ENCODE data around the gene DKC1.

Gene DKC1

GRCh38 chrX:154727871-154728270, 34.8 kb upstream of the DKC1 start:
- Mint-ChIP-seq H3K27ac (peak overlapping the region in 2 of 3 experiments; percentile 62 to 94), H3K27me3 (ENCODE audit: low read depth) (no peaks in the 10 kb centered on the region), H3K9me3 (peaks cover 11% of the 10 kb centered on the region)

DNA sequence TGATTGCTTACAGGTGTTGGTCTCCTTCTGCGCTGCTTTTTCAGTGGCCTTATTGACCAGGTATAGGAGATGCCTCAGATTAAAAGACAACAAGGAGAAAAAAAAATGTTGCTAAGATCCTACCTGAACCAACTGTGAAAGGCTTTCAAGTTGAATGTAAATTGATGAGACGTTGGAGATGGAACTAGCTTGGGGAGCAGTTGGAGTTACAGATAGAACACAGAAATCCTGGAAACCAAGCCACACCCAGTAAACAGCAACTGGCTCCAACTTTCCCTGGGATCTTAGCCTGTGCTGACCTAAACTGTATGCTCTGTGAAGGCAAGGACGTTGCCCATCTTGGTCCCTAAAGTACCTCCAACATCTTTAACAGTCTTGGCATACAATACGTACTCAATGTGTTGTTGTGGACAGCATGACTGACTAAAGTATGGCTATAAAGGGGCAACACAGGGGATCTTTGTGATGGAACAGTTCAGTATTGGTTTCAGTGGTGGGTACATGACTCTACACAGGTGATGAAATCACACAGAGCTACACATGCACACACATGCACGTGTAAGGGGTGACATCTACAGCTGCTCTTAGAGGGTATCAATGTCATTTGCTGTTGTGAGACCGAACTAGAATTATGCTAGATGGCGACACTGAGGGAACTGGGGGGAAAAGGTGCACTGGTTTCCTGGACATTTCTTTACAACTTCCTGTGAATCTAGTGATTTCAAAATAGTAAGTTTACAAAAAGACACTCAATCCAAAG, 34.1 kb upstream of the DKC1 start:
- H3K4me1 Mint-ChIP-seq: peaks cover 30% of the 10 kb centered on the region
- peak overlapping the region in 2 of 3 experiments; percentile 62 to 94 for H3K27ac Mint-ChIP-seq
- no peak overlapping the region for H3K4me3 Mint-ChIP-seq
- H3K36me3 Mint-ChIP-seq (ENCODE audit: low read depth): no peaks in the 10 kb centered on the region
- H3K9me3 Mint-ChIP-seq: peaks cover 7% of the 10 kb centered on the region
- TF ChIP-seq CTCF (IDR thresholded peaks at IDR 0.05; ENCODE audit: unreplicated experiment in 3 of 3): no peak
- H3K27me3 Mint-ChIP-seq (ENCODE audit: low read depth): no peaks in the 10 kb centered on the region

More at GRCh38 chrX:154727871-154728270, 34.8 kb upstream of the DKC1 start:
- Mint-ChIP-seq H3K4me3 (no peak overlapping the region), H3K4me1 (peaks cover 26% of the 10 kb centered on the region), H3K36me3 (ENCODE audit: low read depth) (no peaks in the 10 kb centered on the region)
- TF ChIP-seq CTCF (IDR thresholded peaks at IDR 0.05; ENCODE audit: unreplicated experiment in 3 of 3): no peak

DNA sequence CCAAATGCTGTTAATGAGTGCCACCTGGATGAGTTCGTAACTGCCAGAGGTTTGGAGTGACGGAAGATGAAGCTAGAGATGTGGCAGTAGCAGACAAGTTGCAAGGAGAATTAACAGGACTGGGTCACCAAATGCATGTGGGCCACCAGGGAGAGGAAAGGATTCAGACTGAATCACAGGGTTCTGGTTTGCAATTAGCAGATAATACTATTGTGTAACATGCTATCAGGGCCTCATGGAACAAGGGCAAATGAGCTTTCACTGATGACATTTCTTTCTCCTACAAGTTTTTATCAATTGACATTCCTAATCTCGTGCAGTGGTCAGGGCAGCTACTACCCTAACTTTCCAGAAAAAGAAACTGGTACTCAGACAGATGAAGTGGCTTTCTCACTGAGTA, 33.2 kb upstream of the DKC1 start:
- no peaks in the 10 kb centered on the region for H3K27me3 Mint-ChIP-seq (ENCODE audit: low read depth)
- H3K9me3 Mint-ChIP-seq: peaks cover 7% of the 10 kb centered on the region
- H3K27ac Mint-ChIP-seq: peak overlapping the region in 2 of 3 experiments; percentile 88 to 94
- TF ChIP-seq CTCF (IDR thresholded peaks at IDR 0.05; ENCODE audit: unreplicated experiment in 3 of 3): no peak
- H3K4me1 Mint-ChIP-seq: peaks cover 35% of the 10 kb centered on the region
- no peaks in the 10 kb centered on the region for H3K36me3 Mint-ChIP-seq (ENCODE audit: low read depth)
- H3K4me3 Mint-ChIP-seq: no peak overlapping the region

- no peak overlapping the region for H3K4me3 Mint-ChIP-seq
- H3K27ac Mint-ChIP-seq: peak overlapping the region; percentile 88 to 94 (median 90)
- H3K27me3 Mint-ChIP-seq (ENCODE audit: low read depth): no peaks in the 10 kb centered on the region
- TF ChIP-seq CTCF (IDR thresholded peaks at IDR 0.05; ENCODE audit: unreplicated experiment in 3 of 3): no peak
- peaks cover 38% of the 10 kb centered on the region for H3K4me1 Mint-ChIP-seq
- H3K36me3 Mint-ChIP-seq (ENCODE audit: low read depth): no peaks in the 10 kb centered on the region
- H3K9me3 Mint-ChIP-seq: peaks cover 7% of the 10 kb centered on the region
These were observed 32.3 kb upstream of the DKC1 start for GRCh38 chrX:154730253-154730891.

DNA sequence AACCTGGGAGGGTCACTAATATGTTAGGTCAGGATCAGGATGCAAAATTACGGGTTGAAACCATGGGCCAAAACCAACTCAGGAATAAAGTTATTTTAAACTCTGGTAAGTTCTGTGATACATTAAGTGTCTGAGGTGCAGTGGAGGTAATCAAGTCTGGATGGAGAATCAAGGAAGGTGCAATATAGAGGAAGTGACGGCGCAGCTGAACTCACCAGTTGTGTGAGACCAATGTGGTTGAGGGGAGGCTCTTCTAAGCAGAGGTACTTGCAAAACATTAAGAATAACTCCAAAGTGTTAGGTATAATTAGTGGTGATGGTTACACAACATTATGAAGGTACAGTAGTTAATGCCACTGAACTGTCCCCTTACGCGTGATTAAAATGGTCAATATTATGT, 31.5 kb upstream of the DKC1 start:
- H3K27ac Mint-ChIP-seq: peak overlapping the region in 2 of 3 experiments; percentile 88 to 94
- TF ChIP-seq CTCF (IDR thresholded peaks at IDR 0.05; ENCODE audit: unreplicated experiment in 3 of 3): no peak
- no peaks in the 10 kb centered on the region for H3K36me3 Mint-ChIP-seq (ENCODE audit: low read depth)
- peaks cover 2% of the 10 kb centered on the region for H3K9me3 Mint-ChIP-seq
- H3K4me1 Mint-ChIP-seq: peaks cover 45% of the 10 kb centered on the region
- H3K27me3 Mint-ChIP-seq (ENCODE audit: low read depth): no peaks in the 10 kb centered on the region
- no peak overlapping the region for H3K4me3 Mint-ChIP-seq
